Activated T-cell treated with anti-CD3 and anti-CD28 coated beads, Interleukin-2, amount 50 U/mL, for 1 hour (primary cell): ENCODE data around the gene FBXL12.
"Not testable (repeated sequence)": the region's sequence is repeated elsewhere in the genome, so short reads cannot be mapped to it uniquely, and the experiment has no call there.

Experiments used
- DNase-seq: peaks from one replicate; pipeline ENCODE4 v3.0.0-alpha.2; 2020

The FBXL12 gene, protein sequence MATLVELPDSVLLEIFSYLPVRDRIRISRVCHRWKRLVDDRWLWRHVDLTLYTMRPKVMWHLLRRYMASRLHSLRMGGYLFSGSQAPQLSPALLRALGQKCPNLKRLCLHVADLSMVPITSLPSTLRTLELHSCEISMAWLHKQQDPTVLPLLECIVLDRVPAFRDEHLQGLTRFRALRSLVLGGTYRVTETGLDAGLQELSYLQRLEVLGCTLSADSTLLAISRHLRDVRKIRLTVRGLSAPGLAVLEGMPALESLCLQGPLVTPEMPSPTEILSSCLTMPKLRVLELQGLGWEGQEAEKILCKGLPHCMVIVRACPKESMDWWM

DNA sequence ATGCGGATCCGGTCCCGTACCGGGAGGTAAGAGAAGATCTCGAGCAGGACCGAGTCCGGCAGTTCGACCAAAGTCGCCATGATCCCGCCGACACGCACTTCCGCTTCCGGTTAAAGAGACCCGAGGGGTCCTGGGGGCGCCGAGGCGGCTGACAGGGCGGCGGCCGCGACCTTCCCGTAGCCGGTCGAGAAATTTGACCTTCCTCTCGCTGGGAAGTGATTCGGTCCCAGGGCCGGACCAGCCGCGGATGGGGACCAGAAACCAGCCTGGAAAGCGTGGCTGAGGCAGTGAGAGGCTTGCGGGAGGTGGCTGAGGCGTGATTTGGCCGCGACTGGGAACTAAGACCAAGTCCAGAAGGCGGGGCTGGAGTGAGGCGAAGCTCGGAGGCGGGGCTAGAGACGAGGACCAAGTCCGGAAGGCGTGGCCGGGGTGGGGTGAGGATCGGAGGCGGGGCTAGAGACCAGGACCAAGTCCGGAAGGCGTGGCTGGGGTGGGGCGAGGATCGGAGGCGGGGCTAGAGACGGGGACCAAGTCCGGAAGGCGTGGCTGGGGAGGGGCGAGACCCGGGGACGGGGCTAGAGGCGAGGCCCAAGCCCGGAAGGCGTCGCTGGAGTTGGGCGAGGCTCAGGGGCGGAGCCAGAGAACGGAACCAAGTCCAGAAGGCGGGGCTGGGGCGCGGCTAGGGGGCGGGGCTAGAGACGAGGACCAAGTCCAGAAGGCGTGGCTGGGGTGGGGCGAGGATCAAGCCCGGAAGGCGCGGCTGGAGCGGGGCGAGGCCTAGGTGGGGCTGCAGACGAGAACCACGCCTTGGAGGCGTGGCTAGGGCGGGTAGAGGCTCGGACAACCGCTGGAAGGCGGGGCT lies at the start of gene FBXL12:
Gene FBXL12, minus strand, starts transcription at position 346 of the 862 bp plus-strand sequence. Its CDS starts 266 bp downstream, at position 80.
- DNase-seq = peak; percentile 100

DNA sequence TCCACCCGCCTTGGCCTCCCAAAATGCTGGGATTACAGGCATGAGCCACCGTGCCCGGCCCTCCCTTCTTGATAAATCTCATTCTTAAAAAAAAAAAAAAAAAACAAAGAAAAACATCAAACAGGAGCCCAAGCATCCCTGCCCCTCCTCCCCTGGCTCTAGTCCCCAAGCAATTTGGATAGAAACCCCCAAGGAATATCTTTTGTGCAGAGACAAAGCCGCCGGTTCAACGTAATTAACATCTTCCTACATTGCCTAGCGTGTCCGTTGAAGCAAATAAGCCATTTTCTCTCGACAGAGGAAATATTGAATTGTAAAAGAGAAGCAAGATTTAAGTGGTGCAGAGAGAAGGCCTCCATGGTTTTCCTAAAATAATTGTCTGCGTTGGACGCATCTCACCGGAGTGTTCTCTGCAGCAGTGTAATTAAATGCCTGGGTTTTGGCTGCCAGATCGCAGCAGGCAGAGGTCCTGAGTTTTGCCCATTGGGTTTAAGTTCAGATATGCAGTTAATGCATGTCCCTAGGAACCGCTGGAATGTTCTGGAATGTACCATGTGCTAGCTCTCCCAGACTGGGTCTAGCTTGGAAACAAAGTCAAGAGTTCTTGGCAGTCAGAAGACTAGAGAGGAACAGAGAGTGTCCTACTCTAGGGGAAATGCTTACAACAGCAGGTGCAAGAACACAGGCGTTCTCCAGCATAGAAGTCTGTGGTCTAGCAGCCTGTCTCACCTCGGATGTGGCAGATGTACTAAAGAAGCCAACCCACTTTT lies 47.0 kb upstream of the FBXL12 start:
- no peak for DNase-seq

DNA sequence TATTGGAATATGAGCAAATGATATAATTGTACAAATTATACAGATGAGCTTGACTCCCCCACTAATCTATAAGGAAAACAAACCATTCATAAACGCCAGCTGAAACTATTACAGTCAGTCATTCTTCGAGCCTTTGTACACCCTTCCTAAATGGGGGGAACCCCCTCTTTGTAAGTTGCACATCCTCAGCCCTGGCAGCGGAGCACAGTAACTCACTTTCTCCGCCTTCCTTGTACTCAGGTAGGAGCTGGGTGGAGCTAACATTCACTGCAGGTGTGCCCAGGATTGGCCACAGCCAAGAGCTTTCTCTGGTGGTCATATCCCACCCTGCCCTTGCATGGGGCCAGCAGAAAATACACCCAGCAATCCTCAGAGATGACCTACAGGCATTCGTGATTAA lies 44.9 kb upstream of the FBXL12 start:
- DNase-seq = no peak

DNA sequence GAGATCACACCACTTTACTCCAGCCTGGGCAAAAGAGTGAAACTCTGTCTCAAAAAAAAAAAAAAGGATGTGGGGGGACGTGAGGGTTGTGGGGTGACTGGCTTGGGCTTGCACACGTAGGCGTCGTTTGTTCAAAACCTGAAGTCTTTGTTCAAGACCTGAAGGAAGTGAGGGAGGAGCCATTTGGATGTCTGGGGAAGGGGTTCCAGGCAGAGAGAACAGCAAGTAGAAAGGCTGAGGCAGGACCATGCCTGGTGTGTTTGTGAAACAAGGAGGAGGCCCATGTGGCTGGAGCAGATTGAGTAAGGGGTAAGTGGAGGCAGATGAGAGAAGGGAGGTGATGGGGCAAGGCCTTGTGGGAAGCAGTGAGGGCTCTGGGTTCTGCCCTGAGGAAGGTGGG lies 44.1 kb upstream of the FBXL12 start:
- DNase-seq = no peak

DNA sequence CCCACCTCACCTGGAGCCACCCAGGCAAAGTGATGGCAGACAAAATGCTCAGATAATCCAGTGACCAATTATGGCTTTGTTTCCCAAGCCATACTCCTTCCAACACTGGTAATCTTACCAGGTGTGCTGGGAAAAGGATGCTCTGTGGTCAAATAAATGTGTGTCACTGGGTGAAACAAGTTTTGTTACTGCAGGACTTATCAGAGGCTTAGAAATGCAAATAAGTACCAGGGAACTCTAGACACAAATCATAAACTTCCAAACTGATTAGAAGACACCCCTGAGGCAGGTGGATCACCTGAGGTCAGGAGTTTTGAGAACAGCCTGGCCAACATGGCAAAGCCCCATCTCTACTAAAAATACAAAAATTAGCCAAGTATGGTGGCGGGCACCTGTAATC lies 42.6 kb upstream of the FBXL12 start:
- no peak for DNase-seq

DNA sequence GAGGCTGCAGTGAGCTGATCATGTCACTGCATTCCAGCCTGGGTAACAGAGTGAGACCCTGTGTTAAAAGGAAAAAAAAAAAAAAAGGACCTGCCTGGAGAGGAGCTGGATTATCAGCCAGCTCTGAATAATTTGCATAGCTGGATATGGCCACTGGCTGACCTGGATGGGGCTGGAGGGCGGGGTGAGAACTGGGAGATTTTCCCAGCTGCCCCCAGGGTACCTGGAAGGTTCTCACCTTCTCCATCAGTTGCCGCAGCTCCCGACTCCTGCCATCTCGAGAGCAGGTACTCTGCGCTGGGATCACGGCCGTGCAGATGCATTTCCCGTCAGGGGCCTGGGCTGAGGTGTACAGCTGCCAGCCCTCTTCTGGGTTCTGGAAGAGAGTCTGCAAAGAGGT lies 41.5 kb upstream of the FBXL12 start:
- no peak for DNase-seq

DNA sequence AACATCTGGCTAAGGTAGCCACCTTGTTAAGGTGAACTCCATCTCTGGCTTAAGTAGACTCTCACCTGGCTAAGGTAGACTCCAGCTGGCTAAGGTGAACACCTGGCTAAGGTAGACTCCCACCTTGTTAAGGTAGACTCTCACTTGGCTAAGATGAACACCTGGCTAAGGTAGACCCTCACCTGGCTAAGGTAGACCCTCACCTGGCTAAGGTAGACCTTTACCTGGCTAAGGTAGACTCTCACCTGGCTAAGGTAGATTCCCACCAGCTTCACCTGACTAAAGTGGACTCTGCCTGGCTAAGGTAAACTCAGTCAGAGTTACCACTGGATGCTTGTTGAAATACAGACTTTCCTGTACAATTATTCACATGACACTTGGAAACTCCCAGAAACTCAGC lies 39.9 kb upstream of the FBXL12 start:
- DNase-seq = no peak

DNA sequence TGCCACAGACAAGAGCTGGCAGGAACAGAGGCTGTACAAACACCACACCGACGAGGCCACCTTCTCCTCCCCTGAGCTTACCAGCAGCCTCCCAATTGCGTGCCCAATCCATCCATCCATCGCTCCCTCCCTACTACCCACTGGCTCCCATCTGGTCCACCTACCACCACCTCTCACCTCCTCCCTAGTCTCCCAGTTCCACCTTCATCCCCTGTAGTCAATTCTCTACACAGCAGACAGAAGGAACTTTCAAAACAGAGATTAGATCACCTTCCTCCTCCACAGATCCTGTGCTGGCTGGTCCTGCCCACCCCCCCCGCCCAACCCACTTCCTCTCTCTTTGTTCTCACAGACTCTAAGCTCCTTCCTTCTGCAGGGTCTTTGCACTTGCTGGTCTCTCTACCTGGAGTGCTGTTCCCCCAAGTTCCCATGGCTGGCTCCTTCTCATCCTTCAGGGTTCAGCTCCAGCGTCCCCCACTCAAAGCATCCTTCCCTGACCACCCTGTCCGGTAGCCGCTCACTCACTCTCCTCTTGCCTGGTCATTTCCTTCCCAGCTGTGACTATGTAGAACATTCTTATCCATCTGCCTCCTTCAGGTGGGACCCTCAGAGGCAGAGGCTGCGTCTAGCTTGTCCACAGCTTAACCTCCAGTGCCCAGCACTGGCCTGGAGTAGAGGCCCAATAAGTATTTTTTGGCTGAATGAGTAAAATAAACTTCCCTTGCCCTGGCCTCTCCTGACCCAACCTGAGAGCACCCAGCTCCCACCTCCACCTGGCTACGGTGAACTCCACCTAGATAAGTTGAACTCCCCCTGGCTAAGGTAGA lies 39.3 kb upstream of the FBXL12 start:
- DNase-seq = peak; percentile 37

DNA sequence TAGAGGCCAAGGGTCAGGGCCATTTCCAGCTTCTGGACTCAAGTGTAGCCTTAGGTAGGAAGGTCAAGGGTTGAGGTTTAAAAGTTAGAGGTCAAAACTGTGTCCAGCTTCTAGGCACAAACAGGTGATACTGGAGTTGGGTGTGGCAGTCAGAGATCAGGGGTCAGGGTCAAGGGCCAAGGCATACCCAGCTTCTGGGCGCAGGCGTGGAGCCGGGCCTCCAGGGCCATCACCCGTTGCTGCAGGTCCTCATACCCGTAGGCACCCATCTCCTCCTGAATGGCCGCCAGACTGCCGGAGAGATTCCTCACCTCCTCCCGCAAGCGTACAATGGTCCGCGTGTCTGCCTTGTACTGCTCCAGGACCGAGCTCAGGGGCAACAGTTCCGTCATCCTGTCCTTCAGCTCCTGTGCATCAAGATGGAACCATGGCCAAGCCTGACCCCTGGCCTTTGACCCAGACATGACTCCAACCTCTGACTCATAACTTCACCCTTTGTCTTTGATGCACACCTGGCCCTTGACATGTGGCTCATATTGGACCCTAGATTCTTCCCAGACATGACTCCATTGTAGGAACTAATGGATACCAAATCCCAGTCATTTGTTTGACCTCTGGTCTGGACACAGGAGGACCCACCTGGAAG lies 38.3 kb upstream of the FBXL12 start:
- no peak for DNase-seq

DNA sequence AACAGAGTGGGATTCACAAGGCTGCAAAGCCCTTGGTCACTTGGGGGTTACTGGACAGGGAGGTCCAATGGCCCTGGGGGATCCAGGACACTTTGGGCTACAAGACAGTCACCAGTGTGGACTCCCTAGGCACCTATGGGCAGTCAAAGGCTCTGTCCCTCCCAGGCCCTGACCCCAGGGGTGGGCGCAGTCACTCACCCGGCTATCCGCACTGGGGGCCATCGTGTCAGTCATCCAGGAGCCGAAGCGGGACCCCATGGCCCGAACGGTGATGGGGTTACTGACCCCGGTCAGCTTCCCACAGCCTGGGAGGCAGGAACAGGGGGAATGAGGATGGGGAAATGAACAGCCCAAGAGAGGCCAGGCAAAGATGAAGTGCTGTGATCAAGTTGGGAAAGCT lies 37.7 kb upstream of the FBXL12 start:
- DNase-seq = no peak

DNA sequence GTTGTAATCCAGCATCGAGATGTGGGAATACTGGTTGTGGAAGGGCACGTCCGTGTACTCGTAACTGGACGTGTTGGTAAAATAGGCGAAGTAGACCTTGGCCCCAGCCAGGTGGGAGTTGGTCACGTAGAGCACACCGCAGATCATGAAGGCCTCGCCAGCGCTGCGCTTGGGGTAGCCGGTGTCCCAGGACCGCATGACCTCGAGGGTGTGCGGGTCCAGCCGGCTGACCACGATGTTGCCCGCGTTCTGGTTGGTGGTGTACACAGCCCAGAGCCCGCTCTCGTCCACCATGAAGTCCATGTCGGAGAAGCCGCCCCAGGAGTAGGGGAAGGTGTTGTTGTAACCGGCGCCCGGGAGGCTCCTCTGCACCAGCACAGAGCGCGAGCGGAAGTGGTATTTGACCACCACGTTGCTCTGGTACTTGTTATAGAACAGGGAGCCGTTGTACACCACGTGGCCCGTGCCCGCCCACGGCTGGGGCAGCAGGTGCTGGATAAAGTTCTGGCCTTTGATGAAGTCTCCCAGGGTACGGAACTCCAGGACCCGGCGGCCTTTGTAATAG lies 35.5 kb upstream of the FBXL12 start:
- no peak for DNase-seq

DNA sequence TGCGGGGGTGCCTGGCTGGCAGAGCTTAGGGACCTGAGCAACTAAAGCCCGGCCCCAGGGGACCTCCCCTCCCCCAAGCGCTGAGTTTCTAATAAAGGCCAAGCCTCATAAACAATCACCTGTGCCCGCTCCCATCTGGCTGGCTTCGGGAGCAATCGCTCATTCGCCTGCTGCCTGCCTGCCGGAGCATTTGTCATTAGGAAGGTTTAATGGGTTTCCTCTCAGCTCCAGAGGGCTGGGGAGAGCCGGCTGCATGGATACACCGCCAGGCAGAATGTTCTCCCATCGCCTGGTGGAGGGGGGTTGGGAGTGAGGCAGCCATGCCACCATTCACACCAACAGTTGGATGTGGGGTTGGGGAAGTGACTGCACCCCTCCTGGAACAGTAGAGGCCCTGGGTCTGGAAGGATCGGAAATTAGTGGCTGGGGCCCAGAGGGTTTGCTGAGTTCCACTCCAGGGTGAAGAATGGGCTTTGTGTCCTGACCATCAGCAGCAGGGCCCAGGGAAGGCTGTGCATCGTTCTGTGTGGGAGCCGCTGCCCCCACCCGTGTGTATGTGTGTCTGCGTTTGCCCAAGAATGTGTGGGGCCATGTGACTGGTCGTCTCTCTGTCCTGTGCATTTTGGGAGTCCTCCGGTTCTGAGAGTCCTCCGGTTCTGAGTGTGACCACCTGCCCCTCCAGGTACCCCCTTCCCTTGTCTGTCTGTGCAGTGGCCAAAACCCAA lies 31.5 kb upstream of the FBXL12 start:
- no peak for DNase-seq

DNA sequence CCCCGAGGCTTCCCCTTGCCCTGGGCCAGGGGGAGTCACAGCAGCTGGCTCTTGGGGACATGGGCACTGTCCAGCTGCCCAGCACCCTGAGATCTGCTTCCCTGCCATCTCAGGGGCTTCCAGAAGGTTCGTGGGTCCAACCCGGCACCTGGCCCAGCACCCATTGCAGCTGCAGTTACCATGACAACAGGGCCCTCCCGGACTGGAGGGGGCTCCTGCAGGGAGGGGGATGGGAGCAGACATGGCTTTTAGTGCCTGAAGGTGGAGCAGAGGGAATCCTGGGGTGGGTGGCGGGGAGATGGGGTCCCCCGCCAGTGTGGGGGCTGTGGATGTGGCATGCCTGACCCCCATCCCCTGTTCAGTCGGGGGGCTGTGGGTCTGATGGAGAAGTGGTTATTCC lies 30.9 kb upstream of the FBXL12 start:
- DNase-seq = no peak

DNA sequence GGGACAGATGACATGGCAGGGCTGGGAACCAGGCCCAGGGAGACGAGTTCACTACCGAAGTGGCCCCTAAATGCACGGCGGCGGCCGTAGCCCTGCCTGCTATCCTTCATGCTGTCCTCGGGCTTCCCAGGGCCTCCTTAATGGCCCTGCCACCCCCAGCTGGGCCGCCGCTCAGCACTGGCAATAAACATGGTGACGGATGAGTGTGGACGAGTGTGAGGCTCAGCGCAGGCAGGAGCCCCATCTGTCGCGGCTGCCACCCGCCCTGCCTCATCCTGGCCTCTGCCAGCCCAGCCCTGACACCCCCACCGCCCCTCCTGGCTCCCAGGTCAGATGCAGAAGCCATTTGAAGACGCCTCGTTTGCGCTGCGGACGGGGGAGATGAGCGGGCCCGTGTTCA lies 29.9 kb upstream of the FBXL12 start:
- no peak for DNase-seq

DNA sequence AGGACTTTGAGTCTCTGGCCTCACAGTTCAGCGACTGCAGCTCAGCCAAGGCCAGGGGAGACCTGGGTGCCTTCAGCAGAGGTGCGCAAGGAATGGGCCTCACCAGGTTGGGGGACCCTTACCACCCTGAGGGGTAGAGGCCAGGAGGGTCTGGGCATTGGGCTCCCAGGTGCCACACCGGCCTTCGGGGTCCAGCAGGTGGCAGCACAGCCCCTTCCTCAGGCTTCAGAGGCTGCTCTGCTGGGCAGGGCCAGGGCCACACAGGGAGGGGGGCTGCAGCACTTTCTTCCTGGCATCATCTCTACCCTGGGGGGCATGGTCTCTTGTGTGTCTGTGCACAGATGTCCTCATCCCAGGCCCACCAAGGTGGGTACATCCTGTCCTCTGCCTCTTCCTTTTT lies 29.2 kb upstream of the FBXL12 start:
- peak; percentile 63 for DNase-seq

DNA sequence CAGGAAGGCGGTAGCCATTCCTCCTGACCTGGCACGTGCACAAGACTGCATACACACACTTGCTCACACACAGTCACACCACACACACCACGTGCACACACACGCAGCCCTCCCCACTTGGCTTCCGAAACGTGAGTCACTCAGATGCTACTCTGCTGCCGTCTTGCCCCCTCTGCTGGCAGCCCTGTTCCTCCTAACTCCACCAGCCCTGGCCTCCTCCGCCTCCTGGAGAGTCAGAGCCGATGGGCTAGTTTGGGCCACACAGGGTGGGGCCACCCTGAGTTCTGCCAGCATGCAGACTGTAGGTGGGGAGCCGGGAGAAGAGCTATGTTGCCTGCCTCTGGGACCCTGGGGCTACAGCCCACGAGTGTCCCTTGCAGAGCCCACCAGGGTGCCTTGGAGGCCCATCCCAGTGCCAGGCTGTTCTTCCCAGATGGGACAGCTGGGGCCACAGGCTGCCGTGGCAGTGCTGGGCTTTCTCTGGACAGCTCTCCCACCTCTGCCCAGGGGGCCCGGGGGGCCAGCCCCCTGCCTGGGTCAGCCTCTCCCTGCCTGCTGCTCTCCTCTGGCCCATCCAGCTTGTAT lies 28.3 kb upstream of the FBXL12 start:
- peak; percentile 45 for DNase-seq

DNA sequence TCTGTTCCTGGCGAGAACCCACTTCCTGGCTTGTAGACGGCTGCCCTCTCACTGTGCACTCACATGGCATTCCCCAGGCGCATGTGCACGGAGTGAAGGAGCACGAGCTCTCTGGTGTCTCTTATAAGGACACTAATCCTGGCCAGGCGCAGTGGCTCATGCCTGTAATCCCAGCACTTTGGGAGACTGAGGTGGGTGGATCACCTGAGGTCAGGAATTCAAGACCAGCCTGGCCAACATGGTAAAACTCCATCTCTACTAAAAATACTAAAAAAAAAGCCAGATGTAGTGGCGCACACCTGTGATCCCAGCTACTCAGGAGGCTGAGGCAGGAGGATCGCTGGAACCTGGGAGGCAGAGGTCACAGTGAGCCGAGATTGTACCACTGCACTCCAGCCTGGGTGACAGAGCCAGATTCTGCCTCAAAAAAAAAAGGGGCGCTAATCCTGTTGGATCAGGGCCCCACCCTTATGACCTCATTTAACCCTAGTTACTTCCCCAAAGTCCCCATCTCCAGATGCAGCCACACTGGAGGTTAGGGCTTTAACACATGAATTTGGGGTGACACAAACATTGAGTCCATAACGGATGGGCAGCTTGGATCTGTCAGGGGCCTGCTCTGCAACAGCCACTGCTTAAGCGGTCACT lies 24.9 kb upstream of the FBXL12 start:
- DNase-seq = not testable (repeated sequence)

DNA sequence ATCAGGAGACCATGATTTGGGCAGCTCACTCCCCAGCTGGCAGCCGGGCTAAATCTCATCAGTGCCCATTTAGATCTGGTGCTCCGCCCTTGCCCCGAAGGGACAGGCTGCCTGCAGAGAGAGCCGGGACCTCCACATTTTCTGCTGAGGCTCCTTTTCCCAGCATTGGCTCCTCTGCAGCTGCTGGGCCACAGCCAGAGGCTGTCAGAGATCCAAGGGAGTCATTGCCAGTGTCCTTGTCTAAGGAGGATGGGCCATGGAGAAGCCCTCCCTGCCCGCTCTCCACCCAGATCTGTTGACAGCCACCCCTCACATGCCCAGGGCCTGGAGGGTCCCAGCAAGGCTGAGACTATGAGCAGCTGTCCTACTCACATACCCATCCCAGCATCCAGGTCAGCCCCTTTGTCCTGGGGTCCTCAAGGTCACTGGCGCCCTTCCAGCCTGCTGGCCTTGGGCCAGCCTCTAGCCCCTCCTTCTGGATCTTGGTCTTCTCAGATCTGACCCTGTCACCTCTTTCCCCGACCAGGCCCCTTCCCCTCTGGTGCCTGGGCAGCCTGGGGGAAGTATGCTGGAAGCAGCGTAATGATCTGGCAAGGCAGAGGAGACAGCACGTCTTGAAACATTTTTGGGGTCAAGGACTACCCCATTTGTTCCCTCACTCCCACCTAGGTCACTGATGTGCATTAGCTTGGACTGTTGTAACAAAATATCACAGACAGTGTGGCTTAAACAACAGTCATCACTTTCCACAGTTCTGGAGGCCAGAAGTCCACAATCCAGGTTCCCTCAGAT lies 24.2 kb upstream of the FBXL12 start:
- DNase-seq = no peak

DNA sequence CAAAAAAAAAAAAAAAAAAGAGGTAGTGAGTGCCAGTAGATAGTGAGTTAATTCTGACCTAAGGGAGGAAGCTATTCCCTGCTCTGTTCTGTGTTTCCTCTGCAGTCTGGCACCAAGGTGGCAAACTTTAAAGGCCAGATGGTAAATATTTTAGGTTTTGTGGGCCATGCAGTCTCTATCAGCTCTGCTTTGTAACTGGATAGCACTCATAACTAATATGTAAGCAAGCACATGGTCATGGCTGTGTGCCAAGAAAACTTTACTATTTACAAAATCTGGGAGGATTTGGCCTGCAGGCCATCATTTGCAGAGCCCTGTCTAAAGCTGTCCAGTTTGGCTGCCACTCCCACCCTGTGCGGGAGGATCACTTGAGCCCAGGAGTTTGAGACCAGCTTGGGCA lies 20.5 kb upstream of the FBXL12 start:
- no peak for DNase-seq
